Right ventricle myocardium superior (tissue), 1 donor: ENCODE results near the gene TRIM41. TPM values are rescaled to one million over a fixed set of nuclear protein-coding genes. Genes with fewer than 3 reads are reported as not detected.
"Not testable (repeated sequence)": the region's sequence is repeated elsewhere in the genome, so short reads cannot be mapped to it uniquely, and the experiment has no call there.

Source experiments
- ATAC-seq: fragments of 200-7000 bp; cut with Tn5 transposase; one replicate; pipeline ENCODE4 v1.9.1; 2020; ENCODE audit warnings: mild to moderate bottlenecking; ENCODE audit not compliant: poor library complexity
- DNase-seq: peaks from one replicate; pipeline ENCODE4 v3.0.0-alpha.2; 2020
- intact Hi-C: fragments of 100-400 bp; cut with DNase I; formaldehyde crosslinking; loops from one replicate; pipeline ENCODE4 v1.11.2; 2022
- total RNA-seq: library from RNA; stranded (reverse); fragmentation: NEBNext Ultra II Directional; extraction: Animal tissue kit (Norgen Biotek cat#: 25700); gene quantifications from one replicate; pipeline ENCODE4 v1.2.1, GENCODE V29; 2021
- donor health status: DM: no; HTN: yes; CAD: no; lungs with severe emphysema.

Gene TRIM41
- total RNA-seq, 1 donor from 2014 or later, result 20.7 TPM

GRCh38 chr5:181205761-181206649 lies 17.1 kb upstream of the TRIM41 start:
- DNase-seq (peak; percentile 55), ATAC-seq (peak; percentile 27)
- intact Hi-C loops, result loop anchor here (2.0 kb wide), 2 partner anchors 15 to 17 kb away; partner anchors contain the start of gene TRIM41

DNA sequence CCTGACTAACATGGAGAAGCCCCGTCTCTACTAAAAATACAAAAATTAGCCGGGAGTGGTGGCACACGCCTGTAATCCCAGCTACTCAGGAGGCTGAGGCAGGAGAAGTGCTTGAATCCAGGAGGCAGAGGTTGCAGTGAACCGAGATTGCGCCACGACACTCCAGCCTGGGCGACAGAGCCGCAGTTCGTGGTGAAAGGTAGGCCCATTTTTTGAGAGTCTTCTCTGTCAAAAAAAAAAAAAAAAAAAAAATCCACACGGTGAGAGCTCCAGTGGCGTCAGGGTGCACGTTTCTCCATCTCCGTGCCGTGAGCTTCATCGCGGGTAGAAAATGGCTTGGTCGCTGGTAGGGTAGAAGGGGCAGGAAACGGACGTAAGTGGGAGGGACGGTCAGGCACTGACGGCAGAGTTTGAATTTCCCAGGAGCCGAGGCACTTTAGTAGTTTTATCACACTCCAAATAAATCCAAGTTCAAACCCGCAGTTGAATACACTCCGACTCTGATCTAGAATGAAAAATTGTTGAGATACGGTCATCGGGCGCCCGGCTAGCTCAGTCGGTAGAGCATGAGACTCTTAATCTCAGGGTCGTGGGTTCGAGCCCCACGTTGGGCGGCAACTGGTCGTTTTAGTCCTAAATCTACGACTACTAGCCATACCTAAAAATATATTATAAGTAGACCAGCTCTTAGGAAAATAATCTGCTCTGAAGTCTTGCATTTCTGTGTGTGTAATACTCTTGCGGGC lies 15.7 kb upstream of the TRIM41 start:
- ATAC-seq (peak; percentile 48), DNase-seq (peak; percentile 87)
- intact Hi-C loops, result loop anchor here (2.0 kb wide), 2 partner anchors 15 to 17 kb away; partner anchors contain the start of gene TRIM41

- intact Hi-C loops, result loop anchor here (2.0 kb wide), 2 partner anchors 15 to 17 kb away; partner anchors contain the start of gene TRIM41
- ATAC-seq (no peak), DNase-seq (no peak)
Observed at GRCh38 chr5:181207960-181208253, 15.2 kb upstream of the TRIM41 start.

DNA sequence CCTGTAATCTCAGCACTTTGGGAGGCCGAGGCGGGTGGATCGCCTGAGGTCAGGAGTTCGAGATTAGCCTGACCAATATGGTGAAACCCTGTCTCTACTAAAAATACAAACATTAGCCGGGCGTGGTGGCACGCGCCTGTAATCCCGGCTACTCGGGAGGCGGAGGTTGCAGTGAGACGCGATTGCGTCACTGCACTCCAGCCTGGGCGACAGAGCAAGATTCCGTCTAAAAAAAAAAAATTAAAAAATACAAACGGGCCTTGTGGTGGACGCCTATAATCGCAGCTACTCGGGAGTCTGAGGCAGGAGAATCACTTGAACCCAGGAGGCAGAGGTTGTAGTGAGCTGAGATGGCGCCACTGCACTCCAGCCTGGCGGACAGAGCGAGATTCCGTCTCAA lies 14.1 kb upstream of the TRIM41 start:
- intact Hi-C loops, ATAC-seq, DNase-seq: not testable (repeated sequence)

GRCh38 chr5:181210148-181210547 lies 12.9 kb upstream of the TRIM41 start:
- intact Hi-C loops, ATAC-seq, DNase-seq: not testable (repeated sequence)

DNA sequence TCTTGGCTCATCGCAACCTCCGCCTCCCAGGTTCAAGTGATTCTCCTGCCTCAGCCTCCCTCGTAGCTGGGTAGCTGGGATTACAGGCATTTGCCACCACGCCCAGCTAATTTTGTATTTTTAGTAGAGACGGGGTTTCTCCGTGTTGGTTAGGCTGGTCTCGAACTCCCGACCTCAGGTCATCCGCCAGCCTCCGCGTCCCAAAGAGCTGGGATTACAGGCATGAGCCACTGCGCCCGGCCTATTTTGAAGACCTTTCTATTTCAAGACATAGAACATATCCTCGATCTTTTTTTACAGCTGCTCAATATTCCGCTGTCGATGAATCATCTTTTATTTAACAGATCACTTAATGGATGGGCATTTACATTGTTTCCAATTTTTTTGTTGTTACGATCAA lies 12.4 kb upstream of the TRIM41 start:
- DNase-seq, ATAC-seq, intact Hi-C loops: not testable (repeated sequence)

- intact Hi-C loops, result no loop called here
- ATAC-seq, result no peak
- DNase-seq, result no peak
Observed at GRCh38 chr5:181211208-181211607, 11.9 kb upstream of the TRIM41 start.

- intact Hi-C loops, result no loop called here
- DNase-seq, result no peak
- ATAC-seq, result peak; percentile 51
Observed at GRCh38 chr5:181212080-181212479, 11.0 kb upstream of the TRIM41 start.

DNA sequence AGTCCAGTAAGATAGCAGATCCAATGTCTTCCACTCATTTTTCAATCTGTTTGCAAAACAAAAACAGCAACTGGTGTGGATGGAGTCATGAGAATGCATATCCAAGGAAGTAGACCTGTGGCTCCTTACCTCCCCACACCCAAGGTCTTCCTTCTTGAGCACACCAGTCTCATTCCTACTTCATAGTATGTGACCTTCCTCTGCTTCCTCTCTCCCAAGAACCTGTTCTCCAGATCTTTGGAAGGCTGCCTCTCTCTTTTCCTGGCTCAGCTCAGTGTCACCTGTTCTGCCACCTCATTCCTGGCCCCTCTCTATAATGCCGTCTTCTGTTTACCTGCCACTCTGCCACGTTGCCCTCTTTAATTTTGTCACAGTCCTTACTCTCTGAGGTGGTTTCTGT lies 10.1 kb upstream of the TRIM41 start:
- ATAC-seq, result no peak
- intact Hi-C loops, result no loop called here
- DNase-seq, result no peak

- intact Hi-C loops, ATAC-seq, DNase-seq: not testable (repeated sequence)
Observed at GRCh38 chr5:181214249-181214648, 8.8 kb upstream of the TRIM41 start.

- DNase-seq (no peak), ATAC-seq (no peak)
- intact Hi-C loops, result no loop called here
Observed at GRCh38 chr5:181215997-181216989, 6.8 kb upstream of the TRIM41 start.

DNA sequence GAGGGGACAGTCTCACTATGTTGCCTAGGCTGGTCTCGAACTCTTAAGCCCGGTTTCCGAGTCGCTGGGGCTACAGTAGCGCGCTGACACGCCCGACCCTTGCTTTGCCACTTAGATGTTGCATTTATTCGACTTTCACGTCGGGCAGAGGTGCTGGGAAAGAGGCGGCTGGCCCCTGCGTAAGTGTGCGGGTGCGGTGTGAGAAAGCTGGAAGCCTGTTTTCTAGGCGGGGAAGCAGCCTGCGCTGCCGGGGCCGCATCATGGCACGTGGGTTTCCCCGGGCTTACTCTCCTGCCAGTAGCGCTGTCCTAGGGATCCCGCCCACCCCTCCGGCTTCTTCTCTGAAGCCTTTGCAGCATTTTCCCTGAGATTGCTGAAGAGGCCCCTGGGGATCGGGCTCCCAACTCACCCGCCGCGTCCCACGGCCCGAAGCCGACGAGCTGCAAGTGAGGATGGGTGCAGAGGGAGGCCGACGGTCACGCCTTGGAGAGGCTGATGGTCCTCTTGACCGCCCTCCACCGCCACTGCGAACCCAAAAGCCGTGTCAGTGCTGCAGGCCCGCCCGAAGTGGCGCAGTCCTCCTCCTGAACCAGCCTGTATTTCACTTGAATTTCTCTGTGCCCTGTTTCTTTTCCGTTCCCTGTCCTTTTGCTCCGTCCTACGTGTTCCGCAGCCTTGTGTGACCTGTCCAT lies 5.8 kb upstream of the TRIM41 start:
- DNase-seq (peak; percentile 65), ATAC-seq (peak; percentile 40)
- intact Hi-C loops, result no loop called here

- intact Hi-C loops, result no loop called here
- peak; percentile 2 for ATAC-seq
- DNase-seq, result no peak
Observed at GRCh38 chr5:181217803-181218062, 5.3 kb upstream of the TRIM41 start.

GRCh38 chr5:181218795-181219124 lies 4.3 kb upstream of the TRIM41 start:
- intact Hi-C loops, result no loop called here
- DNase-seq (no peak), ATAC-seq (no peak)

- intact Hi-C loops, result loop anchor here (5.0 kb wide), 1 partner anchor 32 kb away; no protein-coding TSS in a partner anchor
- no peak for DNase-seq
- ATAC-seq, result no peak
Observed at GRCh38 chr5:181219262-181220177, 3.6 kb upstream of the TRIM41 start.

GRCh38 chr5:181220178-181220515 lies 2.9 kb upstream of the TRIM41 start:
- no peak for DNase-seq
- no peak for ATAC-seq
- intact Hi-C loops, result loop anchor here (5.0 kb wide), 1 partner anchor 33 kb away; no protein-coding TSS in a partner anchor

GRCh38 chr5:181221105-181221791 lies 1.8 kb upstream of the TRIM41 start:
- ATAC-seq (no peak), DNase-seq (no peak)
- intact Hi-C loops, result loop anchor here (5.0 kb wide), 1 partner anchor 34 kb away; no protein-coding TSS in a partner anchor
